ENCODE measurements around the gene SNX5. TPM values are rescaled to one million over a fixed set of nuclear protein-coding genes. Genes with fewer than 3 reads are reported as not detected.

Gene SNX5
- total and polyA plus RNA-seq, 2 of the 13 experiments (the other 11 are each of a cell fraction or from before 2014, with no cell fraction given) = 664 to 1,040 TPM

GRCh38 chr20:18007534-18008292, 39.1 kb upstream of the SNX5 start (continued):
- peak; percentile 82; the same call in 1 of the 2 replicates for TF ChIP-seq ZNF616 (CRISPR knock-in tag; IDR thresholded peaks at IDR 0.05; ENCODE audit: low read depth)
- TF ChIP-seq ZMAT5 (CRISPR knock-in tag; IDR thresholded peaks at IDR 0.05; ENCODE audit: borderline replicate concordance, low read depth) = no peak
- no peak for TF ChIP-seq ZNF251 (CRISPR knock-in tag; IDR thresholded peaks at IDR 0.05)
- 0 out of 2 replicates have a peak, but pooled peaks have one; percentile 56 for TF ChIP-seq THAP7 (CRISPR knock-in tag; IDR thresholded peaks at IDR 0.05)
- TF ChIP-seq ATM (IDR thresholded peaks at IDR 0.05; ENCODE audit: borderline replicate concordance) = no peak
- TF ChIP-seq GATAD1 (CRISPR knock-in tag; IDR thresholded peaks at IDR 0.05) = no peak
- no peak for TF ChIP-seq MAFK (conservative IDR thresholded peaks at IDR 0.05 in 1 of 2, IDR thresholded peaks at IDR 0.05 in 1 of 2; ENCODE audit: low read length in 2 of 2)
- no peak for TF ChIP-seq ZNF564 (CRISPR knock-in tag; IDR thresholded peaks at IDR 0.05)
- no peak for TF ChIP-seq ZNF33B (CRISPR knock-in tag; IDR thresholded peaks at IDR 0.05)
- TF ChIP-seq POLR2G (IDR thresholded peaks at IDR 0.05; ENCODE audit: low read depth, low read length) = no peak
- peak; percentile 76; the same call in 1 of the 2 replicates for TF ChIP-seq ZNF556 (CRISPR knock-in tag; IDR thresholded peaks at IDR 0.05; ENCODE audit: borderline replicate concordance)
- TF ChIP-seq ZFY (CRISPR knock-in tag; IDR thresholded peaks at IDR 0.05) = peak; percentile 51
- TF ChIP-seq TCF12 (IDR thresholded peaks at IDR 0.05) = no peak
- no peak for TF ChIP-seq TCF12 (CRISPR knock-in tag; IDR thresholded peaks at IDR 0.05)
- no peak for TF ChIP-seq HINFP (CRISPR knock-in tag; IDR thresholded peaks at IDR 0.05; ENCODE audit: low read depth)
- no peak for TF ChIP-seq ZBTB37 (CRISPR knock-in tag; IDR thresholded peaks at IDR 0.05)
- TF ChIP-seq ZSCAN25 (CRISPR knock-in tag; IDR thresholded peaks at IDR 0.05) = no peak
- TF ChIP-seq RELA (CRISPR knock-in tag; IDR thresholded peaks at IDR 0.05) = no peak
- TF ChIP-seq CREB3 (CRISPR knock-in tag; IDR thresholded peaks at IDR 0.05) = no peak
- no peak for TF ChIP-seq SP1 (IDR thresholded peaks at IDR 0.05)
- no peak for TF ChIP-seq SP1 (CRISPR knock-in tag; IDR thresholded peaks at IDR 0.05)
- TF ChIP-seq BCL6 (CRISPR knock-in tag; IDR thresholded peaks at IDR 0.05) = no peak
